ENCODE measurements around the gene DENND1A. TPM values are rescaled to one million over a fixed set of nuclear protein-coding genes. Genes with fewer than 3 reads are reported as not detected.

The DENND1A gene
- total RNA-seq, 4 donors from 2014 or later: 17.6 to 33.8 (median 22.9) TPM

DNA sequence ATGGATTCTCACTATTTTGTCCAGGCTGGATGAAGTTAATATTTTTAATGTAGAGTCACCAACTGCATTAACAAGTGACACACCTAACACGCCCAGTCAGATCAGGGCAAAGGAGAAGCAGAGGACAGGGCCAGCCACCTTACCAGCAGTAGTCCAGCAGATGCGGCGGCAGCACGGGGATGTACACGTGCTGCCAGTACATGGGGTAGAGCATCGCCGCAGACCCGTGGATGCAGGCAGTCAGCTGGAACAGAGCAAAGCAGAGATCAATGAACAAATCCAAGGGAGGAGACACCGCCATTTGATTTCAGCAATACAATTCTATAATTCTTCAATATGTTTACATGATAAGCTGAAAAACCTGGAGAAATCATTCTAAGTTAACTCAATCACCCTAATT is 299.7 kb downstream of the DENND1A start:
- TF ChIP-seq, protein P1, sequence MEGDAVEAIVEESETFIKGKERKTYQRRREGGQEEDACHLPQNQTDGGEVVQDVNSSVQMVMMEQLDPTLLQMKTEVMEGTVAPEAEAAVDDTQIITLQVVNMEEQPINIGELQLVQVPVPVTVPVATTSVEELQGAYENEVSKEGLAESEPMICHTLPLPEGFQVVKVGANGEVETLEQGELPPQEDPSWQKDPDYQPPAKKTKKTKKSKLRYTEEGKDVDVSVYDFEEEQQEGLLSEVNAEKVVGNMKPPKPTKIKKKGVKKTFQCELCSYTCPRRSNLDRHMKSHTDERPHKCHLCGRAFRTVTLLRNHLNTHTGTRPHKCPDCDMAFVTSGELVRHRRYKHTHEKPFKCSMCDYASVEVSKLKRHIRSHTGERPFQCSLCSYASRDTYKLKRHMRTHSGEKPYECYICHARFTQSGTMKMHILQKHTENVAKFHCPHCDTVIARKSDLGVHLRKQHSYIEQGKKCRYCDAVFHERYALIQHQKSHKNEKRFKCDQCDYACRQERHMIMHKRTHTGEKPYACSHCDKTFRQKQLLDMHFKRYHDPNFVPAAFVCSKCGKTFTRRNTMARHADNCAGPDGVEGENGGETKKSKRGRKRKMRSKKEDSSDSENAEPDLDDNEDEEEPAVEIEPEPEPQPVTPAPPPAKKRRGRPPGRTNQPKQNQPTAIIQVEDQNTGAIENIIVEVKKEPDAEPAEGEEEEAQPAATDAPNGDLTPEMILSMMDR (IDR thresholded peaks at IDR 0.05; ENCODE audit: low read depth): no peak

DNA sequence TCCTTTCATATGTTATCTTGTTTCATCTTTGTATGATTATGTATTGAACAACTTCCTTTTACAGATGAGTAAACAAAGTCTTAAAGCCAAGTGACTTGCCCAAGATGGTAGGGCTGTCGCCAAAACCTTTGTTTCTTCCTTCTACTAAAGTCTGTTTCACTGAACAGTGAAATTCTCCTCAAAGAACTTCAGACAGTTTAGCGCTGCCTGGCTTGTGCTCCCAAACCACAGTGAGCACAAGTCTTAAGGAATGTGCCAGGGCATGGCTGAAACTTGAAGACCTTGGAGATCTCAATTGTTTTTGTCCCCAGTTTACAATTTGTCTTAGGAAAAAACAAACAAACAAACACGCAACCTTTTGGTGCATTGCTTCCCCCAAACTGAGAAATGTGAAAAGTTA is 300.4 kb downstream of the DENND1A start:
- TF ChIP-seq, protein P1 (IDR thresholded peaks at IDR 0.05; ENCODE audit: low read depth): no peak

DNA sequence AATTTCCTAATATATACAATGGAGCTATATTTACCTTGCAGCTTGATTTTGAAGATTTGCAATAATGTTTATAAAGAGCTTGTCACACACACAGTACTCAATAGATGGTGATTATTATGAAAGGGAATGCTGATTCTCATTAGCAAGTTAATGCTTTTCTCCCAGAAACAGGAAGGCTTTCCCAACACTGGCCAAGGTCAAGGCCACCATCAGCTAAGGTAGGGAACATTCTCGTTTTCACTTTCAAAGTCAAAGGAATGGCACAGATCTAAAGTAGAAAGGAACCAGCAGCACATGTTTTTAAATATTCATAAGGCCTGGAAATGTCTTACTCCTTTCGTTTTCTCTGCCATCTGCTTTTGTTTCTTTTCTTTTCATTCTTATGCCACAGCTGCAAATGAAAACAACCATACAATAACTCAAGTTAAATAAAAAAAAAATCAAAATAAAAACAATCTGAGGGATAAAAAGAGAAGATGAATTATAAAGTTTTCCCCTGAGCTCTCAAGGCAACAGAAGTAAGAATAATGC is 307.1 kb downstream of the DENND1A start:
- TF ChIP-seq, protein P1 (IDR thresholded peaks at IDR 0.05; ENCODE audit: low read depth): no peak

DNA sequence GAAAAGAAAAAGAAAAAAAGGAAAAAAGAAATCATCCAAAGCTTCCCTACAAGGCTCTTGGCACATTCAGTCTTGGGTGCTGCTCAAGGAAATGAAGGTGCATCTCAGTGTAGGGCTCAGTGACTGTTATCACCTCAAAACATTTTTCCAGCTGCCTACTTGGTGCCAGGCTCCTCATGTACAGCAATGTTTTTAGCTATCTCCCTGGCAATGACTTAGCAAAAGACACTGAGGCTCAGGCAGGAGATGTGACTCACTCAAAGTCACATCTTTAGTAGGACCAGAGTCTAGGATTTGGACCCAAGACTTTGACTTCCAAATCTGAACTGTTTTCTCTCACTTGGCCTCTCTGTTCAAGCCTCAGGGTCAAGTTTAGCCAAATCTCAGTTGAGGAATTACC is 309.7 kb downstream of the DENND1A start:
- TF ChIP-seq, protein P1 (IDR thresholded peaks at IDR 0.05; ENCODE audit: low read depth): no peak

DNA sequence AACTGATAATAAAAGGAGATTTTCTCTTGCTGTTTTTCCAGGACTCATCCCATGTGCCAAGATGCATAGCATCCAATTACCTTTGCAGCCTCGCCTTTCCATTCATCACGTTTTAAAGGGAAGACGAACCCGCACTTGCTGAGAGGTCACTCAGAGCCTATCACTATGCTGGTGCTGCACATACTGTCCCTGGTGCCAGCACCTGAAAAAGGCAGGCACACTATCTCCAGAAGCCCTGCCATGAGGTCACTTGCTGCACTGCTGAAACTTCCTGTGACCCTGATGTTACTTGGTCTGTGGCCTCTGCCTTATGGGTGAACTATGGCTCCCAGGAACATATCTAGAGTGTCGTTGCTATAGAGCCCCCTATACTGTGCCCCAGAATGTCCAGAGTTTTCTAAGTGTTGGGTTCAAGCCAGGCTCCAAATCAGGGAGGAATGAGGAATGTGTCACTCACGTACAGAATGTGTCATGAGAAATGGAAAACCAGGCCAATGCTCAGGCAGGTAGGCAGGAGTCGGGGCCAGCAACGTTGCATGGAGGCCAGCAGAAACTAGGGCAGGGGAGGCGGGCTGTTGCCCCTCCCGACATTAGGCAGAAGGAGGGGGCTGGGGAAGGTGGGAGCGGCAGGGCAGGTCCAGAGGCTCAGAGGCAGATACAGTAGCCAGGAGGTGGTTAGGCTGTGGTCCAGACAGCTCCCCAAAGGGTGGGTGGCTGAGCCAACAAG is 311.8 kb downstream of the DENND1A start:
- TF ChIP-seq, protein P1 (IDR thresholded peaks at IDR 0.05; ENCODE audit: low read depth): no peak

DNA sequence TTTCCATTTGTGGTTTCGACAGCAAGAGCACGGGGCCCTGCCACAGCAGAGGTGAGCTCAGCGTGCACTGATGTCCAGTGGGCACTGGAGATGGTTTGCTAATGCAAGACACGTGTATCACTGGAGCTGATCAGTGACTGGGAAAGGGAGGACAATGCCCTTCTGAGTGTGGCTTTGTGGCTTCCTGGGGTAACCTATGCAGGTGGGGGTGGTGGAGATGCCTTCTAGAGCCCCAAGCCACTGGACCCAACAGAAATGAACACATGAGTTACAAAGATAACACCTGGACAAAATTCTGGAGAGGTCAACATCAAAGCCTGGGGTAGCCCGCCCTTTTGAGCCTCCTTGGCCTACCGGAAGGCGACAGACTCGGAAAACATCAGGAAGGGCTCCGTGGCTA is 312.6 kb downstream of the DENND1A start:
- TF ChIP-seq, protein P1 (IDR thresholded peaks at IDR 0.05; ENCODE audit: low read depth): no peak

DNA sequence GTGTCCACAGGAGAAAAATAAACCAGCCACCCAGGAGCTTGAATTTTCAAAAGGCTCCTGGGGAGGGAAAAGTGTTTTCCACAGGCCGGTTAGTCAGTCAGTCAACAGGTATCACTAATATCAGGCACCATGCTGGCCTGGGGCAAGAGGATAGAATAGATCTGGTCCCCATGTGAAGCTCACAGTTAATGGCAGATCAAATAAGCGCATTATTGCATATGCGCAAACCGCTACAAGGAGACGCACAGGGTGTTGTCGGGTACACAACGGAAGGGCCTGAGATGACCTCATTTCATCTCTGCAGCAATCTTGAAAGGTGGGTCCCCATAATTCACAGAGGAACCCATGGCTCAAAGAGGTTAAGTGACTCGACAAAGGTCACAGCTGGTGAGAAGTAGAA is 313.2 kb downstream of the DENND1A start:
- TF ChIP-seq, protein P1 (IDR thresholded peaks at IDR 0.05; ENCODE audit: low read depth): no peak

Measured in subcutaneous adipose tissue (tissue), 4 donors.